22Rv1 (cell line): ENCODE results near the gene MEI4.

Experiments
- ZFX ChIP-seq: fragments of 450-650 bp; IDR thresholded peaks from 2 replicates; pipeline ENCODE4 v1.6.1; 2017; ENCODE audit warnings: antibody characterized with exemption, borderline replicate concordance
- TF ChIP-seq, protein P1 (sequence below): fragments of 450-650 bp; IDR thresholded peaks from 2 replicates; pipeline ENCODE4 v1.5.1; 2017; ENCODE audit warnings: mild to moderate bottlenecking

DNA sequence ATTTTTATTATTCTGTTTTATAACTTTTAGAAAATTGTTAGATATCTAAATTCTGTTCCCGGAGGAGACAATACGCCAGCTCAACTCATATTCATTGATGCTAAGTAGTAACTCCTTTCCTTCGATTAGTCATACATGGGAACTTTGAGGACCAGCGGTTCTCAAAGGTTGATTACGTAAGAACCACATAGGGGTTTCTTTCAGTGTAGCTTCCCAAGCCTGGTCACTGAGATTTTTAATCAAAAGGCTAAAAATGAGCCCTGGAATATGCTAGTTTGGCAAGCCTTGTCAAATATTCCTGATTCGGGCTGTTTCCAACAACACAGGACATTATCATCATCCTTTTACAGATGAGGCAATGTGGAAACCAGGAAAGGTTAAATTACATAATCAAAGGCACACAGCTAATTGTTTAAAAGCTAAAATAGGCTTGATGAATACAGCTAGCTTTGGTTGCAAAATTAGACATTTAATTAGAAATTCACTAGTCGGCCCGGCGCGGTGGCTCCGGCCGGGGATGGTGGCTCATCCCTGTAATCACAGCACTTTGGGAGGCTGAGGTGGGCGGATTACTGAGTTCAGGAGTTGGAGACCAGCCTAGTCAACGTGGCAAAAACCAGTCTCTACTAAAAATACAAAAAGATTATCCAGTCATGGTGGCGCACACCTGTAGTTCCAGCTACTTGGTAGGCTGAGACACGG is 14.6 kb upstream of the MEI4 start:
- TF ChIP-seq, protein P1, sequence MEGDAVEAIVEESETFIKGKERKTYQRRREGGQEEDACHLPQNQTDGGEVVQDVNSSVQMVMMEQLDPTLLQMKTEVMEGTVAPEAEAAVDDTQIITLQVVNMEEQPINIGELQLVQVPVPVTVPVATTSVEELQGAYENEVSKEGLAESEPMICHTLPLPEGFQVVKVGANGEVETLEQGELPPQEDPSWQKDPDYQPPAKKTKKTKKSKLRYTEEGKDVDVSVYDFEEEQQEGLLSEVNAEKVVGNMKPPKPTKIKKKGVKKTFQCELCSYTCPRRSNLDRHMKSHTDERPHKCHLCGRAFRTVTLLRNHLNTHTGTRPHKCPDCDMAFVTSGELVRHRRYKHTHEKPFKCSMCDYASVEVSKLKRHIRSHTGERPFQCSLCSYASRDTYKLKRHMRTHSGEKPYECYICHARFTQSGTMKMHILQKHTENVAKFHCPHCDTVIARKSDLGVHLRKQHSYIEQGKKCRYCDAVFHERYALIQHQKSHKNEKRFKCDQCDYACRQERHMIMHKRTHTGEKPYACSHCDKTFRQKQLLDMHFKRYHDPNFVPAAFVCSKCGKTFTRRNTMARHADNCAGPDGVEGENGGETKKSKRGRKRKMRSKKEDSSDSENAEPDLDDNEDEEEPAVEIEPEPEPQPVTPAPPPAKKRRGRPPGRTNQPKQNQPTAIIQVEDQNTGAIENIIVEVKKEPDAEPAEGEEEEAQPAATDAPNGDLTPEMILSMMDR, result no peak
- TF ChIP-seq ZFX, result no peak
